Forelimb muscle (tissue), 1 donor: ENCODE measurements around the gene ATRN. TPM values are rescaled to one million over a fixed set of nuclear protein-coding genes. Genes with fewer than 3 reads are reported as not detected.

ENCODE experiments used
- DNase-seq: peaks from one replicate; pipeline ENCODE4 v3.0.0-alpha.2; 2013; ENCODE audit warnings: low read depth
- polyA plus RNA-seq: library from polyadenylated mRNA; unstranded; fragments of 120-200 nt; gene quantifications from one replicate; pipeline ENCODE4 v1.2.1, GENCODE V29; 2013; ENCODE audit not compliant: insufficient read length

Gene ATRN
- polyA plus RNA-seq, 1 donor = 21.7 TPM

DNA sequence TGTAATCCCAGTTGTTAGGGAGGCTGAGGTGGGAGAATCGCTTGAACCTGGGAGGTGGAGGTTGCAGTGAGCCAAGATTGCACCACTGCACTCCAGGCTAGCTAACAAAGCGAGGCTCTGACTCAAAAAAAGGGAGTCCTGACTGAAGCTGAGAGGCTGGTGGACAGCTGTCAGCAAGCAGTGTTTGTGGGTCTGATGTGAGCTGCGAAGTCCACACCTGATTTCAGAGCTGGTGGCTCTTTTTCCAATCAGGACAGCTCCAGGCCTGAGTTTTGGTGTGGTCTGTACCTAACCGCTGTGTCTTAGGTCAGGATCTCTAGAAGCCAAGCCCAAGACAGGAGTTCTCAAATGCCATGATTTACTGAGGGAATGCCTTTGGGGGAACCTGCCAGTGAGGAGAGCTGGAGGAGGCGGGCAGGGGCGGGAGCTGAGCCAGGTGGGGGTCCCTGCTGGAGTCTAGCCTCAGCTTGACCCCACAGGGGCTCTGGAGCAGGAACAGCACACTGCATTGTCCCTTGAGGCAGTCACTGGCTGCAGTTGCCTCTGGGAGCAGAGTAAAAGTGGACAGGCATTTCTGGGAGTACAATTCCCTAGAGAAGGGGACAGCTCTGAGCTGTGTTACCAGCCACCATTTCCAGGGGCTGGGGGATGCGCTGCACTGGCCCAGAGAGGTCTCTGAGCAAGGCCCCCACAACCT, 187.3 kb downstream of the ATRN start:
- no peak for DNase-seq

DNA sequence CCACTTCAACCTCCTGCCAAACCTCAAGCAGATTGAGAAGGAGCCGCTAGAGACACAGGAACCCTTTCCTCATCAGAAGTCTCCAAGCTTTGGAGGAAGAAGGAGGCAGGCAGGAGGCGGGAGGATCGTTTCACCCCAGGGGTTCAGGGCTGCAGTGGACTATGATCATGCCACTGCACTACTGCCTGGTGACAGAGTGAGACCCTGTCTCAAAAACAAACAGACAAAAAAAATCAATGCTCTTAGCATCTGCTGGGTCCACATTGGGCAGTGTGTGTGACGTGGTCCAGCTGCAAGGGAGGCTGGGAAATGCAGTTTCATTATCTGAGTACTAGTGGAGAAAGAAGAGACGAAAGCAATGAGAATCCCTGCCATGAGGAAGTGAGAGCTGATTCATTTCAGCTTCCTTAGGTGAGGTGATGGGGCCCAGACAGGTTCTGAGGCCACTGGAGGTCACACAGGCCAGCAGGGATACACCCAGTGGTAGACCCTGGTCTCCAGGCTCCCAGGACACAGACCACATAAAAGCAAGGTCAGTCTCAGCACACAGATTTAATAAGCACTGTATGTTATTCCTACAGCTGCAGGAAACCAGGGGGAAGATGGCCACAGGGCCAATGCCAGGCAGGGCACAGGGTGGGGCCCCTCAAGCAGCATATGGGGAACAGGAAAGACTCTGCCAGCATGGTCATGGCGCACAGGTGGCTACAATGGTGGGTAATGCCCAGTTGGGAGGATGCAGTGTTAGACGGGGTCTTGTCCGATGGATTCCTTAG, 188.1 kb downstream of the ATRN start:
- DNase-seq = no peak

GRCh38 chr20:3659492-3660261, 188.9 kb downstream of the ATRN start:
- no peak for DNase-seq

GRCh38 chr20:3660262-3661059, 189.6 kb downstream of the ATRN start:
- DNase-seq = no peak

DNA sequence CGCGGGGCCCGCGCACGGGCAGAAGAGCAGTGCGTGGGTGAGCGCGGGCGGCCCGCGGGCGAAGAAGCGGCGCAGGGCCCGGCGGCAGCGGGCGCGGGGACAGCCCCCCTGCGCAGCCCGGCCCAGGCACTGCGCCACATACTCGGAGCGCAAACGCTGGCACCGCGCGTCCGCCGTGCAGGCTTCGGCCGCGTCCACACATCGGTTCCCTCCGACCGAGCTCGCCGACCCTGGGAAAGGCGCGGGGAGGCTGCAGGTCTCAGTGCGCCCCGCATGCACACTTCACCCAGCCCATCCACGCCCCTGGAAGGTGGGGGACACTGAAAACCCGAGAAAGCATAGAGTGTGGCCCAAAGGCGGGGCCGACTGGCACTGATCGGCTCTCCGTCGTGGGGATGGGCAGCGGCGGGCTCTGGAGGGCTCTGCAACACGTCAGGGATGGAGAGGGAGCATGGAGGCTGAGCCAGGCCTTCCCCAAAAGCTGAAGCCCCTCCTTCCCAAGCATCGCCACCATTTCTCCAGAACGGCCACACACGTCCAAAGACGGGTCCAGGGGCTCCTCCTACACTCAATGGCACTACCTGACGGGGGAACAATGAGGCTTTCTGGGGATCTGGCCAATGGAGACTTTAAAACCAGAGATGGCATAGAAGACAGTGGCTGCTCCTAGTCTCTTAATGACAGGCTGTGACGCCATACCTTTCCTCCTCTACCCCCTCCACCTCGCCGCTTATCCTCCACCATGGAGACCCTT, 190.4 kb downstream of the ATRN start:
- DNase-seq = no peak

- no peak for DNase-seq
These were observed 191.2 kb downstream of the ATRN start for GRCh38 chr20:3661814-3662665.

DNA sequence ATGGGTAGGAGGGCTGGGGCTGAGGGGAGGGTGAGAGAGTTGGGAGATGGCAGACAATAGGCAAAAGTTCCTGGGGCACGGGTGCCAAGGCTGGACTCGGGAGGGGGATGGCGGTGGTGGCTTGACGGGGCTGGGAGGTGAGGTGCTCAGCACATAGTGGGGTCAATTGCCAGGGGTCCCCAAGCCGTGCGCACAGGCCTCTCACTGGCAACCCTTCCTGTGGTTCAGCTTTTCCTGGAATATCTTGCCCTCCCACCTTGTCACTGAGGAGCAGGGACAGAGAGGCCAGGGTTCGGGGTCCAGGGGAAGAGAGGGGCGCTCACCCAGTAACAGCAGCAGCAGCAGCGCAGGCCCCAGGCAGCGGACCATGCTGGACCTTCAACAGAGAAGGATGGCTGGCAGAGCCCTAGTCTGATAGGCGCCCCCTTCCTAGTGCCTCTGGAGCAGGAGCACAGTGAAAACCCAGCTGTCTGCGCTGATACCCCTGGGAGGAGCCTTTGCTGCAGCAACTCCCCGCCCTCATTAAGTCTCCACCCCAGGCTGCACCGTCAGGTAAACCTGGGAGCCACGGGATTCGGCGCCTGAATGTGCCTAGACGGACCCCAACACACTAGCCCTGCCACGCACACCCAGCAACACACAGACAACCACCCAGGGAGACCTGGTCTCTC, 192.3 kb downstream of the ATRN start, which contains the start of gene GFRA4:
Gene GFRA4, minus strand, starts transcription at position 369 of the 671 bp plus-strand sequence. Its CDS starts 0 bp downstream, at position 369.
- no peak for DNase-seq

- DNase-seq = no peak
These were observed 193.0 kb downstream of the ATRN start for GRCh38 chr20:3663858-3664257.

DNA sequence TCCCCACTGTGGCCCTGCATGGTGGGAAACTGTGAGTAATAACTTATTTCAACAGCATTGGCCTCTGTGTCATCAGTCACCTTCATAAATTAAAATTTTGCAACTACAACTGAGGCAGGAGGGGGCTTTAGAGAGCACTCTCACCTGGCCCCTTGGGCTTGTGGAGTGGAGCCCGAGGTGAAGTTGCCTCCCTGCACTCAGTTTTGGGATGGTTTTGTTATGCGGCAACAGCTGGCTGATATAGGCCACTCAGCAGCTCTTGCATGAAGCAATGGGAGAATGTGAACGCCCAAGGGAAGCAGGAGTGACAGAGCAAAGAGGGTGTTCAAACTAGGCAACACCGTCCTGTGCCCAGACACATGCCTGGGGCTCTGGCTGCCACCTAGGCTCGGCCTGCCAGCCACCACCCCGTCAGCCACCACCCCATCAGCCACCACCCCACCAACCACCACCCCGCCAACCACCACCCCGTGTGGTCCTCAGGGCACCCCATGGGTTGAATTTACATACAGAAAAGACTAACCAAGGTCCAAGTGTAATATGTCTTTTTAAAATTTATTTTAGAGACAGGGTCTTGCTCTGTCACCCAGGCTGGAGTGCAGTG, 196.7 kb downstream of the ATRN start:
- no peak for DNase-seq

- DNase-seq = no peak
These were observed 199.0 kb downstream of the ATRN start for GRCh38 chr20:3669710-3670367.

DNA sequence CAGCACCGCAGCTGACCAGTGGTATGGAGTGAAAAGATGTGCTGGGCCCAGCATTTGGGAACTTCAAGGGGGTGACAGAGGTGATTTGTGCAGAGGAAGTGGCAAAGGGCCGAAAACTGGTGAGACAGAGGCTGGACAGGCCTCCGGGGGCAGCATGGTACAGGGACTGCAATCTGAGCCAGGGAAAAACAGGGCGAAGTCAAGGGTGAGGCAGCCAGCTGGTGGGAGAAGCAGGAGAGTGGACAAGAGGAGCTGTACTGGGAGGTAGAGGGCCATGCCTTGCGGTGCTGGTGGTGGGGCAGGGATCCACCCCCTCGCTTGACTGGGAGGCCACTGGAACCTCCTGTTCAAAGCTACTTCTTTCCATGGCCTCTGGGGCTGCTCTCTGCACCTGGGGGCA, 199.7 kb downstream of the ATRN start:
- no peak for DNase-seq

GRCh38 chr20:3670945-3671344, 200.1 kb downstream of the ATRN start:
- no peak for DNase-seq

- no peak for DNase-seq
These were observed 201.2 kb downstream of the ATRN start for GRCh38 chr20:3671986-3672546.

DNA sequence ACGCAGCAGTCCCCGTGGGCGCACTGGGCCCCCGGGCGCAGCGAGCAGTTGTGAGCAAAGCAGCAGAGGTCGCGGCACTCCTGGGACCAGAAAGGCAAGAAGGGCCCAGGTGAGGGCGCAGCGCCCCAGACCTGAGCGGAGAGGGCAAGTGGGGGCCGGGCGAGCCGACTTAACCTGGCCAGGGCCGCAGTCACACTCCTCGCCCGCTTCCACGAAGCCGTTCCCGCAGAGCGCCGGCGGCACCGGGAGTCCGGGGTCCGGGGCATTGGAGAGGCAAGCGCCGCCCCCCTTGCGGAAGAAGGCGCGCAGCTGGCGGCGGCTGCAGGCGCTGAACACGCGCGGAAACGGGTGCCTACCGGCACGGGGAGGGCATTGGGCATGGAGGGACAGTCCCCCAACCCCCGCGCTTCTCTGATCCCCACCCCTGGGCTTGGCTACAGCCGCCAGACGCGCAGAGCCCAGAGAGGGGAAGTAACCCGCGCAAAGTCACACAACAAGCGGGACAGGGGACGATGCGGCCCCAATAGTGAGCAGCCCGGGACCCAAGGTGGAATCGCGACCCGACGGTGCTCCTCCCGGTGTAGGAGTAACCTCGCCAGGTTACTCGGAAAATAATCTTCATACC, 201.8 kb downstream of the ATRN start:
- DNase-seq = no peak

DNA sequence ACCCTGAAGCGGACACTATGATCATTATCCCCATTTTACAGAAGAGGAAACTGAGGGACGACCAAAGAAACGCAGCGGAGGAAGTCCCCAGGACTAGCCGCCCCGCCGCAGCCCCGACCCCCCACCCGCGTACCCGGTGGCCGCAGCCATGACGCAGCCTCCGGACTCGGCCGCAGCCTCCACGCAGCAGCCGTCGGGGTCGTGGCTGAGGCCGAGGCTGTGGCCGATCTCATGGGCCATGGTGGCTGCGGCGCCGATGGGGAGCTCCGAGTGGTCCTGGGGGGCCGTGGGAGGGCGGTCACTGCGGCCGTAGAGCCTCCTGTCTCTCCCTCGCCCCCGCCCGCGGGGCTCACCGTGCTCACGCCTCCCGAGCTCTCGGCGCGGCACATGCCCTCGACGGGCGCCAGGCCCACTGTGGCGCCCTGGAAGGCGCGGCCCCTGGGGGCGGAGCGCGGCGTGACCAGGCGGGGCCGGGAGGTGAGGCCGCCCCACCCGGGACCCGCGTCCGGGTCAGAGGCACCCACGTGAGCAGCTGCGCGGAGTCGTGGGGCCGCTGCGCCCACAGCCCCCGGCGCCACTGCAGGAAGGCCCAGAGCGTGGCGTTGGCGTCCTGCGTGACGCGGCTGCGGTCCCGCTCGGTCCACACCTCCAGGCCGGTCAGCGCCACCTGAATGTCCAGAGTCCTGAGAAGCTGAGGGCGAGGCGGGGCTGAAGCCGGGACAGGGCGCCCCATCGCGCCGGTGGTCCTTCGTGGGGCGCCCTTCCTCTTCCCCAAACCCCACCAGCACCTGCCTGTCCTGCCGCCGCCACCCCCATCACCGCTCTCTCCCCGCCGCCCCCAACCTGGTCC, 202.6 kb downstream of the ATRN start:
- DNase-seq = no peak

DNA sequence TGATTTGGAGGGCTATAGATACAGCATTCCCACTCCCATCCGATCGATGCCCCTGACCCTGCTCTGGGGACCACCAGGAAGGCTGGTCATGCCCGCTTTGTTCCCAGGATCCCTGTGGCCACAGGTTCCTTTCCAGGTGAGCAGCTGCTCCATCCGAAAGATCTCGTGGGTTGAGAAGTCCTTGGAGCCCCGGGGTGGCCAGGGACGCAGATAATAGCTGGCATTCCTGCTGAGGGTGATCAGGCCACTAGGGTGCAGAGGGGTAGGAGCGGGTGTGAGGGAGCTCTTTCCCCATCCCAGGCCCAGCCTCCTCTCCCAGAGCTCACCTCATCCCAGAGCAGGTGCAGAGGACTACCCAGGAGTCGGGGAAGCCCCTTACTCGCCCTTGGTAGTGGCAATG, 203.6 kb downstream of the ATRN start:
- no peak for DNase-seq
